Activated naive CD4-positive, alpha-beta T cell treated with anti-CD3 and anti-CD28 coated beads, Interleukin-2, amount 50 U/mL, for 16 hours (primary cell): Measurements from ENCODE around the gene HIVEP3.

Experiments
- DNase-seq: peaks from one replicate; pipeline ENCODE4 v3.0.0-alpha.2; 2020

Gene HIVEP3

GRCh38 chr1:41641941-41642527, 276.7 kb downstream of the HIVEP3 start:
- no peak for DNase-seq

- DNase-seq, result no peak
Measured at GRCh38 chr1:41641475-41641814, 277.3 kb downstream of the HIVEP3 start.

- DNase-seq, result no peak
Measured at GRCh38 chr1:41640756-41641474, 277.8 kb downstream of the HIVEP3 start.

- DNase-seq, result no peak
Measured at GRCh38 chr1:41640141-41640751, 278.5 kb downstream of the HIVEP3 start.

GRCh38 chr1:41639332-41639936, 279.3 kb downstream of the HIVEP3 start:
- peak; percentile 49 for DNase-seq

- DNase-seq, result no peak
Measured at GRCh38 chr1:41638086-41639024, 280.4 kb downstream of the HIVEP3 start.

GRCh38 chr1:41637367-41637766, 281.4 kb downstream of the HIVEP3 start:
- DNase-seq, result no peak

GRCh38 chr1:41633764-41634163, 285.0 kb downstream of the HIVEP3 start:
- DNase-seq, result no peak

GRCh38 chr1:41632781-41633575, 285.7 kb downstream of the HIVEP3 start:
- no peak for DNase-seq

GRCh38 chr1:41631971-41632370, 286.8 kb downstream of the HIVEP3 start:
- DNase-seq, result no peak

GRCh38 chr1:41631154-41631553, 287.6 kb downstream of the HIVEP3 start:
- DNase-seq, result no peak

GRCh38 chr1:41629571-41629970, 289.2 kb downstream of the HIVEP3 start:
- no peak for DNase-seq

GRCh38 chr1:41629141-41629540, 289.6 kb downstream of the HIVEP3 start:
- no peak for DNase-seq

- DNase-seq, result no peak
Measured at GRCh38 chr1:41627491-41628280, 291.0 kb downstream of the HIVEP3 start.

GRCh38 chr1:41626616-41627375, 291.9 kb downstream of the HIVEP3 start:
- DNase-seq, result peak; percentile 53

GRCh38 chr1:41626146-41626545, 292.6 kb downstream of the HIVEP3 start:
- no peak for DNase-seq

- DNase-seq, result no peak
Measured at GRCh38 chr1:41623736-41624135, 295.0 kb downstream of the HIVEP3 start.

- no peak for DNase-seq
Measured at GRCh38 chr1:41622859-41623732, 295.6 kb downstream of the HIVEP3 start.

- DNase-seq, result no peak
Measured at GRCh38 chr1:41622402-41622801, 296.3 kb downstream of the HIVEP3 start.
